Adrenal gland (tissue), 12 donors: ENCODE measurements around the gene TSPAN9. TPM values are rescaled to one million over a fixed set of nuclear protein-coding genes. Genes with fewer than 3 reads are reported as not detected.

Experiments
- DNase-seq, 7 donors: peaks; one replicate each; pipeline ENCODE4 v3.0.0-alpha.2; 2019 to 2020
- H3K27ac ChIP-seq, 5 donors: fragments of 200-600 bp; sonication (generic) in 4 of 5; 1 replicate in 3 of 5; 2 replicates in 2 of 5; pipeline versions ENCODE4 v1.5.1 to v1.8.0; 2016 to 2020; ENCODE audit warnings: mild to moderate bottlenecking in 1 of 5
- H3K27me3 ChIP-seq: fragments of 200-600 bp; 2 replicates; pipeline ENCODE4 v1.8.0; 2021
- H3K36me3 ChIP-seq, 2 donors: fragments of 200-600 bp; replicated peaks in 1 of 2; 1 replicate in 1 of 2; 2 replicates in 1 of 2; pipeline versions ENCODE4 v1.5.1 to v1.8.0; 2018 to 2022
- H3K4me1 ChIP-seq, 2 donors: fragments of 200-600 bp; replicated peaks in 1 of 2; 1 replicate in 1 of 2; 2 replicates in 1 of 2; pipeline versions ENCODE4 v1.5.1 to v1.8.0; 2018 to 2021
- H3K4me3 ChIP-seq, 4 donors: fragments of 200-600 bp; sonication (generic) in 3 of 4; one replicate each; pipeline ENCODE4 v1.5.1; 2016 to 2018
- H3K9me3 ChIP-seq, 3 donors: fragments of 200-600 bp; sonication (generic) in 1 of 3; replicated peaks in 1 of 3; 1 replicate in 2 of 3; 2 replicates in 1 of 3; pipeline versions ENCODE4 v1.5.1 to v1.8.0; 2016 to 2021
- POLR2A ChIP-seq, 2 donors: fragments of 450-650 bp; IDR thresholded peaks; one replicate each; pipeline ENCODE4 v1.6.1; 2017; ENCODE audit warnings: antibody characterized with exemption in 2 of 2, mild to moderate bottlenecking in 2 of 2, moderate library complexity in 1 of 2
- WGBS, 4 donors: extraction: QIAGEN DNeasy Blood & Tissue Kit in 2 of 4; methylation state at CpG; one replicate each; pipeline versions ENCODE4 v1.1.5 to v1.1.7; 2013 to 2017; 5-methylcytosine and 5-hydroxymethylcytosine counted together
- intact Hi-C, 2 donors: fragments of 100-400 bp; cut with DNase I; formaldehyde crosslinking; loops; one replicate each; pipeline versions ENCODE4 v1.14.1 to v1.15.0; 2022 to 2023
- polyA plus RNA-seq, 3 donors: library from polyadenylated mRNA; stranded (reverse); fragments of 200-250 nt in 2 of 3; fragments of 350-450 nt in 1 of 3; fragmentation: Illumina TruSeq in 1 of 3; extraction: RNeasy Lipid Tissue Mini Kit (QIAGEN cat#74804) in 1 of 3; gene quantifications; one replicate each; pipeline ENCODE4 v1.2.3, GENCODE V29; 2013 to 2014
- total RNA-seq, 9 donors: library from RNA; depleted of rRNA in 4 of 9; stranded (reverse); fragments of >200 nt in 4 of 9; fragments of 120-200 nt in 1 of 9; fragmentation: NEBNext Ultra II Directional in 1 of 9; extraction: Animal tissue kit (Norgen Biotek cat#: 25700) in 1 of 9; gene quantifications; one replicate each; pipeline versions ENCODE4 v1.1.0 to v1.2.4, GENCODE V29; 2013 to 2023
- TF ChIP-seq, protein P1 (sequence below), 6 experiments: fragments of 450-650 bp in 4 of 6; fragments of 200-600 bp in 2 of 6; sonication (generic) in 1 of 6; IDR thresholded peaks; 1 replicate in 5 of 6; 2 replicates in 1 of 6; pipeline versions ENCODE4 v1.5.1 to v1.8.0; 2016 to 2021; ENCODE audit warnings: antibody characterized with exemption in 6 of 6, mild to moderate bottlenecking in 2 of 6, moderate library complexity in 1 of 6
- donor health status: healthy with polysubstance abuse.
- donor health status: Bipolar disorder and iron deficiency.
- donor health status: DM: yes; HTN: yes; CAD: no.
- donor health status: DM: no; HTN: no; CAD: no.
- donor health status: DM: no; HTN: no; CAD: no.
- donor health status: DM: yes; HTN: yes; CAD: no.

The TSPAN9 gene
- total and polyA plus RNA-seq, 12 donors = 12.4 to 31.4 (median 22.4) TPM

DNA sequence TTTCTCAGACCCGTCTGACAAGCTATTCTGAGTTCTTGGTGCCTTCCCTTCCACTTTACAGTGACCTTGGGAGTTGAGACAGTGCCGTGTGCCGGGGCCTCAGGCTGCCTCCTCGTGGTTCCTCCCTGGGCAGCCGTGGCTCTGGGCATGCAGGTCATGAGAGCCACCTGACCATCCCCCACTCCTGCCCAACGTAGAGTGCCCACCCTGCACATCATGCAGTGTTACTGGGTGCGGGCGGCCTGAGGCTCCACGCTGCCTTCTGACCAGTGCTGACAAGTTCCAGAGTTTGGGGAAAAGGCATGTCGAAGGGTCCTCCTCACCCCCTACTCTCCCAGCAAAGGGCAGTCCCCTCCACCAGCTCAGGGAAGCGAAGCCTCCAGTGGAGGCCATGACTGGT is 190.5 kb downstream of the TSPAN9 start:
- intact Hi-C loops = no loop called here
- Histone ChIP-seq H3K27me3 (no peaks in the 10 kb centered on the region), H3K36me3 (no peaks in the 10 kb centered on the region), H3K4me3 (no peak overlapping the region), H3K4me1 (no peaks in the 10 kb centered on the region), H3K27ac (no peak overlapping the region), H3K9me3 (no peaks in the 10 kb centered on the region)
- whole genome bisulfite sequencing, 4 donors = 40 to 63% (median 50%) methylated on average over 6 to 11 of the region's 11 CpGs
- TF ChIP-seq, protein P1, sequence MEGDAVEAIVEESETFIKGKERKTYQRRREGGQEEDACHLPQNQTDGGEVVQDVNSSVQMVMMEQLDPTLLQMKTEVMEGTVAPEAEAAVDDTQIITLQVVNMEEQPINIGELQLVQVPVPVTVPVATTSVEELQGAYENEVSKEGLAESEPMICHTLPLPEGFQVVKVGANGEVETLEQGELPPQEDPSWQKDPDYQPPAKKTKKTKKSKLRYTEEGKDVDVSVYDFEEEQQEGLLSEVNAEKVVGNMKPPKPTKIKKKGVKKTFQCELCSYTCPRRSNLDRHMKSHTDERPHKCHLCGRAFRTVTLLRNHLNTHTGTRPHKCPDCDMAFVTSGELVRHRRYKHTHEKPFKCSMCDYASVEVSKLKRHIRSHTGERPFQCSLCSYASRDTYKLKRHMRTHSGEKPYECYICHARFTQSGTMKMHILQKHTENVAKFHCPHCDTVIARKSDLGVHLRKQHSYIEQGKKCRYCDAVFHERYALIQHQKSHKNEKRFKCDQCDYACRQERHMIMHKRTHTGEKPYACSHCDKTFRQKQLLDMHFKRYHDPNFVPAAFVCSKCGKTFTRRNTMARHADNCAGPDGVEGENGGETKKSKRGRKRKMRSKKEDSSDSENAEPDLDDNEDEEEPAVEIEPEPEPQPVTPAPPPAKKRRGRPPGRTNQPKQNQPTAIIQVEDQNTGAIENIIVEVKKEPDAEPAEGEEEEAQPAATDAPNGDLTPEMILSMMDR (IDR thresholded peaks at IDR 0.05) = no peak
- DNase-seq = no peak

DNA sequence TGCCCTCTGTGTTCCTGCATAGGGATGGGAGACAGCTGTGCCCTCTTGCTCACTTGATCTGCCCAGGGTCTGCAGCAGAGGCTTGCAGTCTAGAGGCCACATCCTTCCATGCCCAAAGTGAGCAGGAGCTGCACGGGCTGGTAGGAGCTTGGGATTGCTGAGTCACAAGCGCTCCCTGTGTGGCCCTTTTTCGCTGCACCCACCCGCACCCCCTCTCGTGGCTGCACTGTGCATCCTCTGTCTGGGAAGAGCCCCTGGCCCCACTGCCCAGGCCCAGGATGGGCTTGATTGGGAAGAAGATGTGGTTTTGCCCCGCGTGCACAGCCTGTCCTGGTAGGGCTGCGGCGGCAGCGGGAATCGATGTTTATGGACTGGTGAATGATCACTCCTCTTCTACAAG is 192.4 kb downstream of the TSPAN9 start:
- Histone ChIP-seq H3K27ac (no peak overlapping the region), H3K36me3 (no peaks in the 10 kb centered on the region), H3K9me3 (no peaks in the 10 kb centered on the region), H3K4me1 (no peaks in the 10 kb centered on the region), H3K4me3 (no peak overlapping the region), H3K27me3 (no peaks in the 10 kb centered on the region)
- WGBS, 4 donors = 79 to 96% (median 85%) methylated on average over 4 to 11 of the region's 11 CpGs
- DNase-seq = no peak
- TF ChIP-seq, protein P1 (IDR thresholded peaks at IDR 0.05) = no peak
- TF ChIP-seq POLR2A (IDR thresholded peaks at IDR 0.05) = no peak
- intact Hi-C loops = no loop called here

DNA sequence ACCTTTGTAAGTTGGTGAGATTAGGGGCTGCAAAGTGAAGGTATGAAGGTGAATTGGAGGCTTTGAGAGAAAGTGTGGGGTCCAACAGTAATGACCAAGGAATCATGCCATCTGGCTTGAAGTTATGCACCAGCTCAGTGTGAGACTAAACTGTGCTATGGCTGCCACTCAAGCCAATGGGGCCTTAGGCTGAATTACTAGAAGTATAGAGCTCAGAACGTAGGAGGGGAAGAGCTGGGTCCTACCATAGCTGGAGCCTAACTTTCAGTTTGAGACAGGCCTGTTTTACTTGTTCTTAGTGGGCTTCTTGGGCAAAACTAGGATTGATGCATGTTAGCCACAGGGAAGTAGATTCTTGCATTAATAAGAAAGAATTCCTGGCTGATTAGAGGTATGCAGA is 194.0 kb downstream of the TSPAN9 start:
- intact Hi-C loops = no loop called here
- Histone ChIP-seq H3K36me3 (no peaks in the 10 kb centered on the region), H3K4me1 (no peaks in the 10 kb centered on the region), H3K4me3 (no peak overlapping the region), H3K27ac (no peak overlapping the region), H3K27me3 (no peaks in the 10 kb centered on the region), H3K9me3 (no peaks in the 10 kb centered on the region)
- WGBS, 4 donors = 76 to 89% (median 84%) methylated on average over 1 of the region's 1 CpG
- no peak for TF ChIP-seq POLR2A (IDR thresholded peaks at IDR 0.05)
- TF ChIP-seq, protein P1 (IDR thresholded peaks at IDR 0.05) = no peak
- DNase-seq = no peak

DNA sequence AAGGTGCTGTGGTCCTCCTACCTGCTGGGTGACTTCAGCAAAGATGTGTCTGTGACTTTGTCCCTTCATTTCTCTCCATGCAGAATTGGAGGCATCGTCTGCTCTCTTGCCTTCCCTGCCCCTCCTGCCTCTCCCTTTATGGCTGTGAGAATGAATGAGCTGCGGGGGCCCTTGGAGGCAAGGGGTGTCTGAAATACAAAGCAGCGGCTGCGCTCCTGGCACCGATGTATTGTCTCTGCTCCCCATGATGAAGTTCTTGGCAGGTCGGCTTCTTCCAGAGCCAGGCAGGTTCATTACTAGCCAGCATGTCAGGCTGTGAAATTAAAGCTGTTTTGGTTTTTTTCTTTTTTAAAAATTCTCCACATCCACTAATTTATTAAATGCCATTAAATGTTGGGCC is 194.5 kb downstream of the TSPAN9 start:
- H3K4me3 ChIP-seq = no peak overlapping the region
- no peak overlapping the region for H3K27ac ChIP-seq
- no peaks in the 10 kb centered on the region for H3K36me3 ChIP-seq
- DNase-seq = no peak
- no peaks in the 10 kb centered on the region for H3K4me1 ChIP-seq
- 79 to 94% (median 89%) methylated on average over 6 of the region's 6 CpGs for WGBS, 4 donors
- intact Hi-C loops = no loop called here
- H3K9me3 ChIP-seq = no peaks in the 10 kb centered on the region
- TF ChIP-seq, protein P1 (IDR thresholded peaks at IDR 0.05) = no peak
- no peak for TF ChIP-seq POLR2A (IDR thresholded peaks at IDR 0.05)
- H3K27me3 ChIP-seq = no peaks in the 10 kb centered on the region
